ENCODE data around the gene SLC35E1.

Gene SLC35E1

GRCh38 chr19:16537111-16537510, 35.1 kb downstream of the SLC35E1 start:
- Histone ChIP-seq H3K27me3 (ENCODE audit: insufficient read depth, poor library complexity, severe bottlenecking) (no peaks in the 10 kb centered on the region), H3K27ac (replicated peaks) (no peak overlapping the region), H3K4me3 (replicated peaks; ENCODE audit: insufficient read depth, low read length) (no peak overlapping the region)
- DNase-seq (ENCODE audit: low read depth in 1 of 2, low spot score in 1 of 2) = no peak
- no peak for TF ChIP-seq POLR2AphosphoS5 (IDR thresholded peaks at IDR 0.05; ENCODE audit: low read depth)
- TF ChIP-seq CTCF (IDR thresholded peaks at IDR 0.05; ENCODE audit: insufficient read depth, low read length) = no peak
- no peak for TF ChIP-seq GABPA (IDR thresholded peaks at IDR 0.05; ENCODE audit: low read depth)
- no peak for TF ChIP-seq REST (IDR thresholded peaks at IDR 0.05; ENCODE audit: insufficient replicate concordance, low read depth)
- TF ChIP-seq SPI1 (IDR thresholded peaks at IDR 0.05; ENCODE audit: borderline replicate concordance, low read depth) = no peak

- TF ChIP-seq REST (IDR thresholded peaks at IDR 0.05; ENCODE audit: insufficient replicate concordance, low read depth) (no peak), GABPA (IDR thresholded peaks at IDR 0.05; ENCODE audit: low read depth) (no peak), POLR2AphosphoS5 (IDR thresholded peaks at IDR 0.05; ENCODE audit: low read depth) (no peak), SPI1 (IDR thresholded peaks at IDR 0.05; ENCODE audit: borderline replicate concordance, low read depth) (no peak), CTCF (IDR thresholded peaks at IDR 0.05; ENCODE audit: insufficient read depth, low read length) (no peak)
- H3K4me3 ChIP-seq (replicated peaks; ENCODE audit: insufficient read depth, low read length) = no peak overlapping the region
- H3K27me3 ChIP-seq (ENCODE audit: insufficient read depth, poor library complexity, severe bottlenecking) = no peaks in the 10 kb centered on the region
- H3K27ac ChIP-seq (replicated peaks) = no peak overlapping the region
- no peak for DNase-seq (ENCODE audit: low read depth in 1 of 2, low spot score in 1 of 2)
Observed at GRCh38 chr19:16536130-16536529, 36.1 kb downstream of the SLC35E1 start.

GRCh38 chr19:16535381-16535780, 36.8 kb downstream of the SLC35E1 start:
- no peaks in the 10 kb centered on the region for H3K27me3 ChIP-seq (ENCODE audit: insufficient read depth, poor library complexity, severe bottlenecking)
- H3K27ac ChIP-seq (replicated peaks) = no peak overlapping the region
- DNase-seq (ENCODE audit: low read depth in 1 of 2, low spot score in 1 of 2) = no peak
- TF ChIP-seq REST (IDR thresholded peaks at IDR 0.05; ENCODE audit: insufficient replicate concordance, low read depth) (no peak), SPI1 (IDR thresholded peaks at IDR 0.05; ENCODE audit: borderline replicate concordance, low read depth) (no peak), CTCF (IDR thresholded peaks at IDR 0.05; ENCODE audit: insufficient read depth, low read length) (no peak), POLR2AphosphoS5 (IDR thresholded peaks at IDR 0.05; ENCODE audit: low read depth) (no peak), GABPA (IDR thresholded peaks at IDR 0.05; ENCODE audit: low read depth) (no peak)
- no peak overlapping the region for H3K4me3 ChIP-seq (replicated peaks; ENCODE audit: insufficient read depth, low read length)
